HEK293 (cell line): ENCODE data around the gene ANKZF1.

Experiments used
- CTCF ChIA-PET: fragments of 350-600 bp; formaldehyde crosslinking; extraction: SDS; loops from one replicate; lab custom pipeline; 2021; ENCODE audit warnings: antibody characterized with exemption; lab: Yijun Ruan, JAX
- POLR2A ChIA-PET: fragments of 300-600 bp; formaldehyde crosslinking; extraction: SDS; loops from one replicate; lab custom pipeline; 2020; ENCODE audit warnings: antibody characterized with exemption, inconsistent platforms; lab: Yijun Ruan, JAX
- H3K27ac ChIP-seq: fragments of 200-500 bp; sonication (Bioruptor generic); 2 replicates; pipeline ENCODE4 v1.5.1; 2014; ENCODE audit warnings: low read depth, low read length, control low read depth, inconsistent platforms; ENCODE audit errors: extremely low read depth
- H3K36me3 ChIP-seq, 2 experiments: fragments of 200-500 bp in 1 of 2; sonication (Bioruptor generic) in 1 of 2; 1 replicate in 1 of 2; 2 replicates in 1 of 2; pipeline ENCODE4 v1.5.1; 2014 to 2017; ENCODE audit warnings: inconsistent platforms in 2 of 2, low read length in 2 of 2; ENCODE audit not compliant: control insufficient read depth in 2 of 2, insufficient read depth in 1 of 2
- H3K4me1 ChIP-seq: fragments of 200-500 bp; sonication (Bioruptor generic); 2 replicates; pipeline ENCODE4 v1.5.1; 2014; ENCODE audit warnings: mild to moderate bottlenecking, low read length, inconsistent platforms; ENCODE audit not compliant: control insufficient read depth, insufficient read depth
- H3K4me3 ChIP-seq: 2 replicates; pipeline ENCODE4 v1.5.1; 2011; ENCODE audit warnings: low read depth, mild to moderate bottlenecking, control low read depth, low read length, moderate library complexity
- H3K9me3 ChIP-seq: fragments of 200-500 bp; sonication (Bioruptor generic); 2 replicates; pipeline ENCODE4 v1.5.1; 2014; ENCODE audit warnings: low read depth, low read length, inconsistent platforms; ENCODE audit not compliant: control insufficient read depth, insufficient read depth
- IKZF3 ChIP-seq: fragments of 450-650 bp; IDR thresholded peaks from 2 replicates; pipeline ENCODE4 v1.5.0; 2018; ENCODE audit warnings: missing biosample characterization, mild to moderate bottlenecking, missing genetic modification characterization, moderate library complexity
- PRDM2 ChIP-seq: fragments of 450-650 bp; formaldehyde crosslinking; IDR thresholded peaks from 2 replicates; pipeline ENCODE4 v1.5.1; 2016; ENCODE audit warnings: missing biosample characterization, missing genetic modification characterization, borderline replicate concordance
- SCRT1 ChIP-seq: fragments of 450-650 bp; formaldehyde crosslinking; IDR thresholded peaks from 2 replicates; pipeline ENCODE4 v1.5.1; 2016; ENCODE audit warnings: missing biosample characterization, missing genetic modification characterization, borderline replicate concordance
- ZBTB17 ChIP-seq: fragments of 450-650 bp; formaldehyde crosslinking; IDR thresholded peaks from 2 replicates; pipeline ENCODE4 v1.5.1; 2016; ENCODE audit warnings: missing biosample characterization, missing genetic modification characterization
- ZBTB48 ChIP-seq: fragments of 450-650 bp; formaldehyde crosslinking; IDR thresholded peaks from 2 replicates; pipeline ENCODE4 v1.5.1; 2016; ENCODE audit warnings: missing biosample characterization, missing genetic modification characterization
- ZNF155 ChIP-seq: fragments of 450-650 bp; formaldehyde crosslinking; IDR thresholded peaks from 2 replicates; pipeline ENCODE4 v1.5.1; 2016; ENCODE audit warnings: missing biosample characterization, missing genetic modification characterization
- ZNF19 ChIP-seq: fragments of 450-650 bp; formaldehyde crosslinking; IDR thresholded peaks from 2 replicates; pipeline ENCODE4; 2016; ENCODE audit warnings: missing biosample characterization, missing genetic modification characterization, low read depth
- ZNF202 ChIP-seq: fragments of 450-650 bp; formaldehyde crosslinking; IDR thresholded peaks from 2 replicates; pipeline ENCODE4 v1.5.1; 2016; ENCODE audit warnings: missing biosample characterization, missing genetic modification characterization, borderline replicate concordance
- ZNF23 ChIP-seq: fragments of 450-650 bp; formaldehyde crosslinking; IDR thresholded peaks from 2 replicates; pipeline ENCODE4 v1.5.1; 2016; ENCODE audit warnings: missing biosample characterization, missing genetic modification characterization, borderline replicate concordance
- ZNF274 ChIP-seq, 2 experiments: fragments of 200-500 bp in 1 of 2; fragments of 450-650 bp in 1 of 2; sonication (Bioruptor generic) in 1 of 2; formaldehyde crosslinking in 1 of 2; IDR thresholded peaks; 2 replicates each; pipeline versions ENCODE4 v1.5.1 to v1.6.1; 2014 to 2016; ENCODE audit warnings: borderline replicate concordance in 1 of 2, inconsistent platforms in 1 of 2, low read length in 1 of 2, missing biosample characterization in 1 of 2, missing genetic modification characterization in 1 of 2
- ZNF292 ChIP-seq: fragments of 450-650 bp; formaldehyde crosslinking; IDR thresholded peaks from 2 replicates; pipeline ENCODE4 v1.5.1; 2016; ENCODE audit warnings: low read depth, missing biosample characterization, missing genetic modification characterization, borderline replicate concordance
- ZNF354C ChIP-seq: fragments of 450-650 bp; formaldehyde crosslinking; IDR thresholded peaks from 2 replicates; pipeline ENCODE4 v1.5.1; 2016; ENCODE audit warnings: missing biosample characterization, missing genetic modification characterization, low read depth, borderline replicate concordance
- ZNF571 ChIP-seq: fragments of 450-650 bp; formaldehyde crosslinking; IDR thresholded peaks from 2 replicates; pipeline ENCODE4 v1.5.0; 2017; ENCODE audit warnings: missing biosample characterization, missing genetic modification characterization
- ZNF610 ChIP-seq: fragments of 450-650 bp; formaldehyde crosslinking; IDR thresholded peaks from 2 replicates; pipeline ENCODE4 v1.5.1; 2016; ENCODE audit warnings: missing biosample characterization, missing genetic modification characterization, borderline replicate concordance
- ZNF785 ChIP-seq: fragments of 450-650 bp; formaldehyde crosslinking; IDR thresholded peaks from 2 replicates; pipeline ENCODE4 v1.5.1; 2016; ENCODE audit warnings: missing biosample characterization, missing genetic modification characterization
- ZNF843 ChIP-seq: fragments of 450-650 bp; formaldehyde crosslinking; IDR thresholded peaks from 2 replicates; pipeline ENCODE4 v1.5.1; 2016; ENCODE audit warnings: missing biosample characterization, missing genetic modification characterization
- ZXDB ChIP-seq: fragments of 450-650 bp; formaldehyde crosslinking; IDR thresholded peaks from 2 replicates; pipeline ENCODE4 v1.5.1; 2016; ENCODE audit warnings: missing biosample characterization, missing genetic modification characterization

Gene ANKZF1

DNA sequence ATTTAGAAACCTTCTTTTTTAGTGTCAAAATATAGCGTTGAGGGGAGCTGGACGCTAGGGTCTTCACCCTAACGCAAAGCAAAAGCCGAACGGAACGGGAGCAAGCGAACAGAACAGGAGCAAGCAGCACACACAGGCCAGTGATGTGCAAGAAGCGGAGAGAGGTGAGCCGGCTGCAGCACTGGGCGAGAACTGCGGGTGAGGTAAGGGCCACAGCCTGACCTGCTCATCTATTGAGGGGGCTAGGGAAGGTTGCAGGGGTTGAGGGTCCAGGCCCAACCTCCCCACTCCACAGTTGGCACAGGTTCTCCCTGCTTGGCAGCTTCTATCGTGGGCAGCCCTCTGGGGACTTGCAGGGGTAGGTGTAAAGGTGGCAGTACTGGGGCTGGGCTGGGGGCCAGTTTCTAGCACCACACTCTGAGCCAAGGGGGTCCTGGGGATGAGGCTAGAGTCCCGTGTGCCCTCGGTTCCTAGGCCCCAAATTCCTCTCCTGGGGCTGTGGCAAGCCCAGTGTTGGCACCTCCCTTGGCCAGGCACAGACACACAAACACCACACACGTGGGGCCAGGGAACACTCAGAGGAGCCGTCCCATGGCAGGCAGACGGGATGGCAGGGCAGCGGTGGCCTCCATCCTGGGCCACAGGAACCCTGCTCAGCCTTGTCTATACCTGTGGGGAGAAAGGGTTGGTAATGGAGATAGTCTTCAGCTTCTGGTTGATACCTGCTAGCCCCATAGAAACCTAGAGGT is 9.6 kb upstream of the ANKZF1 start:
- Histone ChIP-seq H3K36me3 (peaks cover 3 to 76% of the 10 kb centered on the region in 2 experiments), H3K27ac (no peak overlapping the region), H3K9me3 (no peaks in the 10 kb centered on the region), H3K4me3 (no peak overlapping the region), H3K4me1 (no peaks in the 10 kb centered on the region)
- POLR2A ChIA-PET, result interaction anchor here (1.2 to 6.2 kb wide), 5 partner anchors 7 to 59 kb away, joined by 3 to 42 read pairs (median 6); partner anchors contain the start of genes ANKZF1, ATG9A, DNAJB2 and ZFAND2B
- TF ChIP-seq SCRT1 (tag by site-specific recombination), result no peak
- TF ChIP-seq ZNF155, result no peak
- no peak for TF ChIP-seq ZNF23
- TF ChIP-seq ZXDB, result no peak
- CTCF ChIA-PET, result interaction anchor here (0.6 to 2.6 kb wide), 3 partner anchors 14 to 75 kb away, joined by 3 to 9 read pairs (median 5); no protein-coding TSS in a partner anchor

GRCh38 chr2:219220652-219221402 is 8.8 kb upstream of the ANKZF1 start:
- POLR2A ChIA-PET, result interaction anchor here (0.9 to 6.2 kb wide), 4 partner anchors 9 to 74 kb away, joined by 3 to 42 read pairs (median 4); partner anchors contain the start of genes ANKZF1, ATG9A, GLB1L and STK16
- Histone ChIP-seq H3K9me3 (no peaks in the 10 kb centered on the region), H3K4me1 (no peaks in the 10 kb centered on the region), H3K4me3 (no peak overlapping the region), H3K36me3 (peaks cover 0 to 76% of the 10 kb centered on the region in 2 experiments), H3K27ac (no peak overlapping the region)
- TF ChIP-seq IKZF3 (tag by site-specific recombination), result no peak
- peak; percentile 21; the same call in 1 of the 2 replicates for TF ChIP-seq ZBTB48
- TF ChIP-seq ZNF843 (tag by site-specific recombination), result no peak
- CTCF ChIA-PET, result interaction anchor here (0.8 kb wide), 1 partner anchor 74 kb away, joined by 3 read pairs; no protein-coding TSS in a partner anchor

GRCh38 chr2:219221957-219222518 is 7.6 kb upstream of the ANKZF1 start:
- Histone ChIP-seq H3K36me3 (peaks cover 7 to 77% of the 10 kb centered on the region in 2 experiments), H3K4me3 (no peak overlapping the region), H3K4me1 (no peaks in the 10 kb centered on the region), H3K9me3 (no peaks in the 10 kb centered on the region), H3K27ac (no peak overlapping the region)
- CTCF ChIA-PET, result interaction anchor here (0.6 to 1.2 kb wide), 2 partner anchors 11 to 278 kb away, joined by 3 to 5 read pairs; no protein-coding TSS in a partner anchor
- TF ChIP-seq ZNF292 (tag by site-specific recombination) (no peak), ZNF571 (tag by site-specific recombination) (no peak), ZBTB17 (tag by site-specific recombination) (no peak), ZNF610 (no peak), ZNF354C (tag by site-specific recombination) (no peak)
- POLR2A ChIA-PET, result interaction anchor here (1.4 to 6.2 kb wide), 2 partner anchors 16 to 23 kb away, joined by 4 to 42 read pairs; partner anchors contain the start of genes GLB1L, STK16 and ZFAND2B

DNA sequence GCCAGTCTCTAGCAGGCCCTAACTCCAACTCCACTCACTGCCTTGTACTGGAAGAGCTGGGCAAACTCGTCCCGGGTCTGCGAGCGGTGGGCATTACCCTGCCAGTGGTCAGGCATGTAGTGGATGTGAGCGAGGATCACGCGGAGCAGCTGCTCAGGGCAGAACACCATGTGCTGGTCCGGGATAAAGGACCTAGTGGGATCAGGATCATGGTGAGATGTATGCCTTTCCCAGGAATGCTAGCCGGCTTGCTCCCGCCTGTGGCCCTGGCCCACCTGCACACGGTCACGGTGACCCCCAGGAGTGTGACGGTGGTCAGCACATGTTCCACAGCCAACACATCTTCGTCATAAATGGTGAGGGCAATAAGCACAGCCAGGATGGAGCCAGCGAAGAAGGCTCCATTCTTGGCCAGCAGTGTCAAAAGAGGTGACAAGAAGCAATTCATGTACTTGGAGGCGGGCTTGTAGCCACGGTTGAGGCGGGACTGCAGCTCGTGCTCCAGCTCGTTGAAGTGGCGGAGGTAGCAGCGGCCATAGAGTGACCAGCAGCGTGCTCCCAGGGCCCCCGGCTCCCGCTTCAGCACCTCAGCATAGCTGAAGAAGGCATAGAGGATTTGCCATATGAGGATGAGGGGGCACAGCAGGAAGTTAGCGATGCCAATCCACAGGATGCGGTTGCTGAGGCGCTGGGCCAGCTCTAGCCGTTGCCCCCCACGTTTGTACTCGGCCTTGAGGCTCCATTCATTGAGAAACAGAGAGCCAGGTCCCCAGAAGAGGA is 5.6 kb upstream of the ANKZF1 start:
- Histone ChIP-seq H3K4me3 (no peak overlapping the region), H3K4me1 (peaks cover 4% of the 10 kb centered on the region; the same call in 1 of the 2 replicates), H3K9me3 (no peaks in the 10 kb centered on the region), H3K36me3 (peaks cover 11 to 87% of the 10 kb centered on the region in 2 experiments), H3K27ac (no peak overlapping the region)
- CTCF ChIA-PET, result interaction anchor here (9.1 kb wide), 1 partner anchor 73 kb away, joined by 65 read pairs; no protein-coding TSS in a partner anchor
- POLR2A ChIA-PET, result no interaction called here
- no peak for TF ChIP-seq ZNF19 (tag by site-specific recombination)
- no peak for TF ChIP-seq ZNF274 (IDR thresholded peaks at IDR 0.05; ENCODE audit: low read length)
- no peak for TF ChIP-seq ZNF274 (tag by site-specific recombination; IDR thresholded peaks at IDR 0.05; ENCODE audit: borderline replicate concordance)
- no peak for TF ChIP-seq ZNF785 (tag by site-specific recombination)
- TF ChIP-seq ZNF843 (tag by site-specific recombination), result no peak
- no peak for TF ChIP-seq ZNF202 (tag by site-specific recombination)
- no peak for TF ChIP-seq PRDM2 (tag by site-specific recombination)
- TF ChIP-seq ZNF610, result no peak
